ENCODE results near the gene CALHM6.
"Not testable (repeated sequence)": the region's sequence is repeated elsewhere in the genome, so short reads cannot be mapped to it uniquely, and the experiment has no call there.

The CALHM6 gene

DNA sequence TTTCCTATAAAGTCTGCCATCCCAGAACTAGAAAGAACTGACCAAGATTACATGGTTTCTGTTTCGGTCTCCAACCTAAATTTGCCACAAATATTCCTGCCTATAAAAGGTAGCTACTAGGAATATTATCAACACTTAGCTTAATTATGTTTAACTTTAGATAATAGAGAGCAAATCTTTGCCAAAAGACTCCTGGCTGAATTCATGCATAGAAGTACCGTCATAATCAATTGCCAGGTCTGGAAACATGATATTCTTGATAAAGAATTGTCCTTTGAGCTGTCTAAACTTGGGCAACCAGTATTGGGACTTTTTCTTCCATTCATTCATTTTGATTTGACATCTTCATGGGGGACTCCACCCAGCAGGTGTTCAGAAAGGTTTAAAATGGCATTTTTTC lies 22.4 kb downstream of the CALHM6 start:
- no peak for DNase-seq

DNA sequence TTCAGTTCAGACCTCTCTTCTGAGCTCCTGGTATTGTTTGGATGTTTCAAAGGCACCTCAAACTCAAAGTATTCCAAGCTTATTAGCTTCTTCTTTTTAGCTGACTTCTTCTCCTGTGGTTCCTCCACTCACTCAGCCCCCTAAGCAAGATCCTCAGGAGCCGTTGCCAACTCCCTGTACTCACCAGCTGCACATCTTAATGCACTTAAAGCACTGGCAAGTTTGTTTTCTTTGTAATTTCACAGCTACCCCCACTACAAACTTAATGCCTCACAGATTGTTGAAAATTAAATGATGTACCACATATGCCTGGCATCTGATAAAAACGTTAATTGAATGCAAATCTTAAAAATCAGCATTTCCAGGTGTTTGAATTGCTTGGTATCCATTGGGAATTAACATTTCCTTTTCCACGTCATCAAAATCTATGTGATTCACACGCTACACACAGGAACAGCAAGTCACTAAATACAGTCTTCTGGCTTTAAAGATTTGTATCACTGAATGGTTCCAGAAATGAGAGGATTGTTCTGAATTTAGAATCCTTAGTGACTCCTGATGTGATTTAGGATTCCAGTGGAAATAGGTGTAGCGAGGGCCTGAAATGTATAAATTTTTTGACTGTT lies 24.5 kb downstream of the CALHM6 start:
- DNase-seq = no peak

DNA sequence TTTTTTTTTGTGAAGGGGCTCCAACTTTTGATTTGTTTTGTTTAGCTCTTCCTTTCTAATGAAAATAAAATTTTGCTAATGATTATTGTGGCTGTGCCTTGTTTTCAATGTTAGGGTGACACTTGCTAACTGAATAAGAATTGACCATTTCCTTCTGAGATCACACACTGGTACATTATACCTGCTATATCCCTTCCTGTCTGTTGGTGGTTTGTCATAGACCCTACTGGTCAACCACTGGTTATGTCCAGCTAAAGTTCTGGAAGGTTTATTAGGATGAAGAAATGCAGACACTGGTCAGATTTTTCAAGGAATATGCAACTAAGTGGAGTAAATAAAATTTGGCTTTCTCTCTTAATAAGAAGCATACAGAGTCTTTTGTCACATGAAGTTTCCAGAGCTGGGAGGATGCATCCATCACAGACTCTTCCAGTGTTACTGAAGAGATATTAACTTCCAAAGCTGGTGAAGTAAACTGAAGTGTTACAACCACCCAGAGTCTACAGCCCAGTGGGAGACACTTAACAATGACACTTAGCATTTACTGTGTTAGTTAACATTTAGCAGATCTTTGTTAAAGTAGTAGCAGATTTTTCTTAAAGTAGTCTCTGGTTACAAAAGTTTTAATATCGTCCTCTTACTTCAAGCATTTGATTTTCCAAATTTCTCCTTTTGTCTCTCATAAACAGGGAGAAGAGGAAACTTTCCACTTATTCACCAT lies 30.6 kb downstream of the CALHM6 start:
- DNase-seq = no peak

DNA sequence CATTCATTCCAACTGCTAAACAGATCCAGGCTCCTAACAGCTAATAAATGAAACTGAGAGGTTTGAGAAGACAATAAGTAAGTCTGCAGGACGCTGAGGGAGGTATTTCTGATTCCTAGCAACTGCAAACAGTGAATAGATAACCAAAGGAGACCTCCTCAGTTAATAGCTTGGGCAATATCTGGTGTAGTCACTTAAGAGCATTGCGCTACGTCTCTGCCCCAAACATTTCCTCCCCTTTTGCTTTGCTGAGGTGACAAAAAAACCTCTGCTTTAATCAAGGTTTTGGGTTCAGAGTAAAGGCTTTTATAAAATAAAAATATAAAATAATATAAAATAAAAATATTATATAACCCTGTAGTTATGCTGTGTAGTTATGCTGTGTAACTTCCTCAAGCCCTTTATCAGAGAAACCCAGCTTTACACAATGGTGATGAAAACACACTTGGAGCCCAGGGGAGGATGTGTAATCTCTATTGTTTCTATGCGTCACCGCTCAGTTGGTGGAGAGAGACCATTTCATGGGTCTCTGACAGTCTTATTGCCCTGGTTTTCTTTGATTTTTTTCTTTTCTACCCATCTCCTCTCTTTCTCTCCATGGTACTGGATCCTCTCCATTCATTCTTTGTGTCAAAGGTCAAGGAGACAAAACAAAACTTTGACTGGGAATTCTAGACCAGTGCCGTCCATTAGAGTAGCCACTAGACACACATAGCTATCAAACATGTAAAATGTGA lies 31.3 kb downstream of the CALHM6 start:
- no peak for DNase-seq

DNA sequence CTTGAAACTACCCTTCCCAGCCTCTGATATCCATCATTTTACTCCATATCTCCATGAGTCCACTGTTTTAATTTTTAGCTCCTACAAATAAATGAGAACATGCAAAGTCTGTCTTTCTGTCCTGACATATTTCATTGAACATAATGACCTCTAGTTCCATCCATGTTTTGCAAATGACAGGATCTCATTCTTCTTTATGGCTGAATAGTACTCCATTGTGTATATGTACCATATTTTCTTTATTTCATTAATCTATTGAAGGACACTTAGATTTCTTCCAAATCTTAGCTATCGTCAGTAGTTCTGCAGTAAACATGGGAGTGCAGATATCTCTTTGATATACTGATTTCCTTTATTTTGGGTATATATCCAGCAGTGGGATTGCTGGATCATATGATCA lies 34.0 kb downstream of the CALHM6 start:
- DNase-seq = not testable (repeated sequence)

DNA sequence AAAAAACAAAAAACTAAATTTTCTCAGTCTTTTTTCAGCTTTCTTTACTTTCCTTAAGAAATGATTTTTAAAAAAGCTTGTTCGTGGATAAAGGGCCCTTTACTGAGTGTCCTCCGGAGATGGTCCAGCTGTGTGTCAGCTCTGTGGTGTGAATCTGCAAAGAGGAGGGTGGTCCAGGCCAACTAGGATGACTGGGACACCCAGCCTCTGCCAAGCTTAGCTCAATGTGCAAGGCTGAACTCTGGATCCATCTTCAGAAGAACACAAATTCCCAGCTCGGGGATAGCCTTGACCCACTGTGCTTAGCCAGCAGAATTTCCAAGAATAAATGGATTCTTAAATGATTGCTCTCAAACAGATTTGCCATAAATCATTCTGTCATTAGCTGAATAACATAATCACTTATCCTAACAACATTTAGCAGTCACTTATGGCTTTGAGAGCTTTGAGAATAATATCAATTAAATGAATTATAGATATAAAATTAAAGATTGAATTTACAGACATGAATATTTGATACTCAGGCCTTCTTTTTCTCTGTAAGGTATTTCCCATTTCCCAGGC lies 36.0 kb downstream of the CALHM6 start:
- DNase-seq = no peak

DNA sequence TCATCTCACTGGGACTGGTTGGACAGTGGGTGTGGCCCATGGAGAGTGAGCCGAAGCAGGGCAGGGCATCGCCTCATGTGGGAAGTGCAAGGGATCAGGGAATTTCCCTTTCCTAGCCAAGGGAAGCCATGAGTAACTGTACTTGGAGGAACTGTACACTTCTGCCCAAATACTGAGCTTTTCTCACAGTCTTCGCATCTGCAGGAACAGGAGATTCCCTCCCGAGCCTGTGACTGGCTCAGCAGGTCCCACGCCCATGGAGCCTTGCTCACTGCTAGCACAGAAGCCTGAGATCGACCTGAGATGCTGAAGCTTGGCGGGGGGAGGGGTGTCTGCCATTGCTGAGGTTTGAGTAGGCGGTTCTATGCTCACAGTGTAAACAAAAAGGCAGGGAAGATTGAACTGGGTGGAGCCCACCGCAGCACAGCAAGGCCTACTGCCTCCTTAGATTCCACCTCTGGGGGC lies 39.8 kb downstream of the CALHM6 start:
- DNase-seq = no peak

DNA sequence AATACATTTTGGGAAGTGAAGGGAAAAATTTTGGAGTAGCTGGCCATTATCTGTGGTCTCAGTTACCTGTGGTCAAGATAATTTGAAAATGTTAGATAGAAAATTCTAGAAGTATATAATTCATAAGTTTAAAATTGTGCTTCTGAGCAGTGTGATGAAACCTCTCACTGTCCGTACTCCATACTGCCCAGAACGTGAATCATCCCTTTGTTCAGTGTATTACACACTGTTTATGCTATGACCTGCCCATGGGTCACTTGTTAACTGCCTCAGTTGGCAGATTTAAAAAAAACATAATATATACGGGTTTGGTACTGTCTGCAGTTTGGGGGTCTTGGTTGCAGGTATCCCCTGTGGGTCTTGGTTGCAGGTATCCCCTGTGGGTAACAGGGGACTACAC lies 46.1 kb downstream of the CALHM6 start:
- no peak for DNase-seq

DNA sequence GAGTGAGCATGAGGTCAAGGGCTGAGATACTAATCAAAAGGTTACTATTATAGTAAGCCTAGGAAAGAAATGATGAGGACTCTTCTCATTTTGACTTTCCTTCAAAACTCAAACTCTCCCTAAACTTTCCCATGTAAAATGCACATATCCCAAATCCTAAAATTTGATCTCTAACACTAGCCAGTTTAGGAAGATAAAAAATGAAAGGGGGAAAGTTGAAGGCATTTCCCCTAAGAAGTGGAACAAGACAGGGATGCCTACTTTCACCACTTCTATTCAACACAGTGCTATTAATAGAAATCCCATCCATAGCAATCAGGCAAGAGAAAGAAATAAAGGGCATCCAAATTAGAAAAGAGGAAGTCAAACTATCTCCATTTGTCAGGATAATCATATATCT lies 47.4 kb downstream of the CALHM6 start:
- DNase-seq = no peak

DNA sequence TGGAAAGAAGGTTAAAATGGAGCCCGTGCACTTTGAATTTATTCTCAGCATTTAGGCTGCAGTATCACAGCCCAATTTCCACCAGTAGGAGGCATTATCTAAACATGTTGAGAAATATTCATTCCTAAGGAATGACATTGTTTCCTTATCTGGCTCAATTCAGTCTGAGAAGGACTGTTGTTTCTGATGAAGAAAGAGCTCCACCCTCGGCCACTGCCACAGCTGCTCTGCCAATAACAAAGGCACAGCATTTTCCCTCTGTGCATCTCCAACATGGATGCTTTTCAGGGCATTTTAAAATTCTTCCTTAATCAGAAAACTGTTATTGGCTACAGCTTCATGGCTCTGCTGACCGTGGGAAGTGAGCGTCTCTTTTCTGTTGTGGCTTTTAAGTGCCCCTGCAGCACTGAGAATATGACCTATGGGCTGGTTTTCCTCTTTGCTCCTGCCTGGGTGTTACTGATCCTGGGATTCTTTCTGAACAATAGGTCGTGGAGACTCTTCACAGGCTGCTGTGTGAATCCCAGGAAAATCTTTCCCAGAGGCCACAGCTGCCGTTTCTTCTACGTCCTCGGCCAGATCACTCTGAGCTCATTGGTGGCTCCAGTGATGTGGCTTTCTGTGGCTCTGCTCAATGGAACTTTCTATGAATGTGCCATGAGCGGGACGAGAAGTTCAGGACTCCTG lies 50.4 kb downstream of the CALHM6 start, which contains the start of gene CALHM5:
Gene CALHM5 (plus strand): TSS at position 216 of the 687 bp plus-strand sequence. CDS start 58 bp downstream, at position 274.
- DNase-seq = peak; percentile 4

DNA sequence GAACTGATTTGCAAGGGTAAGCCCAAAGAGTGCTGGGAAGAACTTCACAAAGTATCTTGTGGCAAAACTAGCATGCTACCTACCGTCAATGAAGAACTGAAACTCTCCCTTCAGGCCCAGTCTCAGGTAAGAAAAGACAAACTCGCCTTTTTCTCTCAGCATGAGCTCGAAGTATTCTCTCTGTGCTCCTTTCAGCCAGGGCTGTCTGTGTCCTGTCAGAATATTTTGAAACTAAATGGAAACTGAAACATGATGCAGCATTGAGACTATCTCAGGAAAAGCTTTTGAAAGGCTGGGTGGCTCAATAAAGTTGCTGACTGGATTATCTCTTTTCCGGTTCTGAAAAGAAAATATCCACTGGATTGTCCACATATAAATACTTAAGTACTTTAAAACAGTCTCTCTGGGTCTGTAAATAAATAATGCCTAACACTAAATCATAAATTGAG lies 51.0 kb downstream of the CALHM6 start:
- no peak for DNase-seq

DNA sequence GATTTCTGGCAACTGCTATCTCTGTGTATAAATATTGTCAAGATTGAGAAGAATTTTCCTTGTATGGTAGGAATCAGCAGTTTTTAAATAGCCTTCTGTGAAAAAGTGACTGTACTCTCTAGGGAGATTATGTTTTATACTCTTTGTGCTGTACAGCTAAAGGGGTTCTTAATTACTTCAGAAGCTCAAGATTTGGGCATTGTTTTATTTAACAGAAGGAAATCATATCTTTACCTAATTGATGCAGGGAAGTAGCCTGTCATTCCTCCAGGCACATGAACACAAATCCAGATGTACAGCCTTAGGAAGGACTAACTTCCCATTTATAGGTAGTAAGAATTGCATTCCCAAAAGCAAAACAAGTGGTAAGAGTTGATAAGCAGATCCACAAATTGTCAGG lies 51.6 kb downstream of the CALHM6 start:
- no peak for DNase-seq
